ENCODE measurements around the gene PKN1. TPM values are rescaled to one million over a fixed set of nuclear protein-coding genes. Genes with fewer than 3 reads are reported as not detected.

PKN1 gene
- total and polyA plus RNA-seq, 2 of the 13 experiments (the other 11 are each of a cell fraction or from before 2014, with no cell fraction given): 45.7 to 54.5 TPM

GRCh38 chr19:14497228-14497921 is 64.3 kb downstream of the PKN1 start (continued):
- TF ChIP-seq ZNF646 (CRISPR knock-in tag; IDR thresholded peaks at IDR 0.05): no peak
- TF ChIP-seq REPIN1 (CRISPR knock-in tag; IDR thresholded peaks at IDR 0.05; ENCODE audit: borderline replicate concordance, low read depth): no peak
- no peak for TF ChIP-seq ZBED4 (CRISPR knock-in tag; IDR thresholded peaks at IDR 0.05; ENCODE audit: borderline replicate concordance)
- 0 out of 2 replicates have a peak, but pooled peaks have one; percentile 59 for TF ChIP-seq KDM4B (CRISPR knock-in tag; IDR thresholded peaks at IDR 0.05)
- TF ChIP-seq ZNF710 (CRISPR knock-in tag; IDR thresholded peaks at IDR 0.05; ENCODE audit: borderline replicate concordance): no peak
- TF ChIP-seq GATAD2A (CRISPR knock-in tag; IDR thresholded peaks at IDR 0.05): no peak
- TF ChIP-seq CEBPB (IDR thresholded peaks at IDR 0.05; ENCODE audit: borderline replicate concordance, low read depth, low read length): no peak
- TF ChIP-seq NFRKB (IDR thresholded peaks at IDR 0.05): no peak
- TF ChIP-seq ZNF614 (CRISPR knock-in tag; IDR thresholded peaks at IDR 0.05; ENCODE audit: borderline replicate concordance): no peak
- TF ChIP-seq TARDBP (CRISPR knock-in tag; IDR thresholded peaks at IDR 0.05): no peak
- 0 out of 2 replicates have a peak, but pooled peaks have one; percentile 39 for TF ChIP-seq FOXP4 (CRISPR knock-in tag; IDR thresholded peaks at IDR 0.05)
- no peak for TF ChIP-seq ZBTB39 (CRISPR knock-in tag; IDR thresholded peaks at IDR 0.05)

All from HepG2 (cell line).